K562 (cell line): ENCODE results near the gene GGNBP2. TPM values are rescaled to one million over a fixed set of nuclear protein-coding genes. Genes with fewer than 3 reads are reported as not detected.

Experiments used
- BRF1 ChIP-seq: IDR thresholded peaks from 3 replicates; pipeline ENCODE4 v1.6.1; 2011; ENCODE audit warnings: borderline replicate concordance, mild to moderate bottlenecking; ENCODE audit not compliant: insufficient read length; ENCODE audit errors: extremely low read depth
- CREB1 ChIP-seq, 2 experiments: sonication (generic) in 1 of 2; formaldehyde crosslinking in 1 of 2; IDR thresholded peaks; 2 replicates each; pipeline versions ENCODE4 v1.6.1 to v1.8.0; 2012 to 2022; ENCODE audit warnings: inconsistent platforms in 1 of 2, mild to moderate bottlenecking in 1 of 2, missing genetic modification reagents in 1 of 2, moderate library complexity in 1 of 2
- CTBP1 ChIP-seq: fragments of 450-650 bp; IDR thresholded peaks from 2 replicates; pipeline ENCODE4 v1.6.1; 2016; ENCODE audit warnings: borderline replicate concordance
- EP300 ChIP-seq: IDR thresholded peaks from 2 replicates; pipeline ENCODE4 v1.6.1; 2012; ENCODE audit warnings: low read length, improper control_type of control experiment
- MNT ChIP-seq, 2 experiments: fragments of 450-650 bp; conservative IDR thresholded peaks; 2 replicates each; pipeline ENCODE4 v1.6.1; 2017; ENCODE audit warnings: mild to moderate bottlenecking in 2 of 2, moderate library complexity in 2 of 2
- PHF21A ChIP-seq: fragments of 450-650 bp; IDR thresholded peaks from 2 replicates; pipeline ENCODE4 v1.6.1; 2017; ENCODE audit warnings: low read depth, borderline replicate concordance
- PML ChIP-seq: IDR thresholded peaks from 2 replicates; pipeline ENCODE4 v1.6.1; 2012; ENCODE audit warnings: low read length, inconsistent platforms
- POLR2AphosphoS5 ChIP-seq: IDR thresholded peaks from 2 replicates; pipeline ENCODE4 v1.6.1; 2011; ENCODE audit warnings: mild to moderate bottlenecking, low read depth, low read length, moderate library complexity; ENCODE audit not compliant: control insufficient read depth, insufficient read depth
- SMAD4 ChIP-seq: fragments of 250-450 bp; sonication (Bioruptor Pico); conservative IDR thresholded peaks from 2 replicates; pipeline ENCODE4 v1.8.0; 2021; ENCODE audit warnings: inconsistent platforms, mild to moderate bottlenecking, moderate library complexity
- TAF1 ChIP-seq: IDR thresholded peaks from 2 replicates; pipeline ENCODE4 v1.6.1; 2011; ENCODE audit warnings: mild to moderate bottlenecking, low read length, moderate library complexity; ENCODE audit not compliant: insufficient read depth, control insufficient read depth, severe bottlenecking; ENCODE audit errors: extremely low read depth
- TAF7 ChIP-seq: fragments of 450-650 bp; IDR thresholded peaks from 2 replicates; pipeline ENCODE4 v1.6.1; 2016; ENCODE audit warnings: missing genetic modification characterization, missing compliant biosample characterization
- TFAP4 ChIP-seq: sonication (generic); formaldehyde crosslinking; IDR thresholded peaks from 2 replicates; pipeline ENCODE4 v1.8.0; 2022; ENCODE audit warnings: missing genetic modification reagents, mild to moderate bottlenecking, moderate library complexity, borderline replicate concordance
- ZBTB40 ChIP-seq, 2 experiments: fragments of 450-650 bp in 1 of 2; sonication (generic) in 1 of 2; formaldehyde crosslinking in 1 of 2; IDR thresholded peaks; 2 replicates each; pipeline versions ENCODE4 v1.7.1 to v1.9.0; 2016 to 2022; ENCODE audit warnings: inconsistent platforms in 1 of 2, mild to moderate bottlenecking in 1 of 2, missing genetic modification reagents in 1 of 2
- ZNF311 ChIP-seq: fragments of 250-450 bp; sonication (Bioruptor Pico); IDR thresholded peaks from 2 replicates; pipeline ENCODE4 v1.4.0; 2020; ENCODE audit warnings: mild to moderate bottlenecking, moderate library complexity
- polyA plus RNA-seq, 8 experiments: library from polyadenylated mRNA; depleted of rRNA in 4 of 8; stranded (reverse) in 5 of 8; unstranded in 3 of 8; fragments of >200 nt; fragmentation: Nextera tagmentation in 2 of 8; fragmentation: Illumina TruSeq in 1 of 8; extraction: Ambion mirVana in 2 of 8; extraction: Trizol in 1 of 8; gene quantifications; 2 replicates each; pipeline versions ENCODE4 v1.2.1 to v1.2.3, GENCODE V29; 2011 to 2014; ENCODE audit warnings: inconsistent platforms in 1 of 8, missing spikeins in 1 of 8
- total RNA-seq, 7 experiments: library from RNA; depleted of rRNA in 6 of 7; stranded (reverse); fragments of >200 nt in 6 of 7; fragmentation: Illumina TruSeq in 2 of 7; extraction: Trizol in 2 of 7; gene quantifications; 2 replicates each; pipeline versions ENCODE4 v1.2.1 to v1.2.3, GENCODE V29; 2011 to 2021; ENCODE audit warnings: low replicate concordance in 1 of 7

GGNBP2 gene
- total and polyA plus RNA-seq, 9 of the 15 experiments (the other 6 are each of a cell fraction or from before 2014, with no cell fraction given): 35.7 to 96.6 (median 64.1) TPM

GRCh38 chr17:36544307-36545076 lies at the start of gene GGNBP2 (continued):
- TF ChIP-seq TFAP4 (CRISPR knock-in tag): 0 out of 2 replicates have a peak, but pooled peaks have one; percentile 31
- TF ChIP-seq ZBTB40 (IDR thresholded peaks at IDR 0.05): peak; percentile 58; the same call in 1 of the 2 replicates
- TF ChIP-seq ZBTB40 (CRISPR knock-in tag; IDR thresholded peaks at IDR 0.05): no peak
- peak; percentile 47; the same call in 1 of the 2 replicates for TF ChIP-seq PML
- peak; percentile 91 for TF ChIP-seq TAF1
- peak; percentile 79 for TF ChIP-seq CREB1 (IDR thresholded peaks at IDR 0.05)
- TF ChIP-seq CREB1 (CRISPR knock-in tag; IDR thresholded peaks at IDR 0.05): 0 out of 2 replicates have a peak, but pooled peaks have one; percentile 2
- peak; percentile 39; the same call in 1 of the 2 replicates for TF ChIP-seq TAF7 (tag)
- peak; percentile 31; the same call in 1 of the 2 replicates for TF ChIP-seq CTBP1
- peak; percentile 88 for TF ChIP-seq POLR2AphosphoS5
- no peak for TF ChIP-seq ZNF311 (CRISPR knock-in tag)
- 0 out of 2 replicates have a peak, but pooled peaks have one; percentile 9 for TF ChIP-seq SMAD4
- peak; percentile 40 for TF ChIP-seq EP300
- TF ChIP-seq BRF1: no peak
- TF ChIP-seq MNT (conservative IDR thresholded peaks at IDR 0.05): no peak; a peak in 2 of 4 replicates
- 0 out of 2 replicates have a peak, but pooled peaks have one; percentile 7 for TF ChIP-seq PHF21A
